K562 (cell line): ENCODE data around the gene COG7. TPM values are rescaled to one million over a fixed set of nuclear protein-coding genes. Genes with fewer than 3 reads are reported as not detected.

Experiments
- ATAC-seq: fragments of 200-7000 bp; cut with Tn5 transposase; 3 replicates; pipeline ENCODE4 v1.9.1; 2020; ENCODE audit warnings: moderate library complexity
- BruUV-seq: library from RNA; stranded (reverse); fragments of 400-500 nt; replicated peaks from 2 replicates; lab custom pipeline; 2021; lab: Mats Ljungman, UMichigan
- CTCF ChIA-PET: fragments of 300-600 bp; formaldehyde crosslinking; extraction: SDS; loops from one replicate; lab custom pipeline; 2021; ENCODE audit warnings: low intra/inter-chr PET ratio; lab: Yijun Ruan, JAX
- POLR2A ChIA-PET: fragments of 300-600, 350-650 bp; sonication (Branson Sonifier 250); formaldehyde crosslinking; extraction: SDS; loops from one replicate; lab custom pipeline; 2021; ENCODE audit warnings: antibody characterized with exemption, inconsistent platforms; lab: Yijun Ruan, JAX
- DNase-seq, 4 experiments: peaks; one replicate each; pipeline versions ENCODE4 v3.0.0 to v3.0.0-alpha.2; 2011 to 2018; ENCODE audit warnings: low spot score in 3 of 4, mixed read lengths in 3 of 4; ENCODE audit errors: extremely low read depth in 1 of 4
- FAIRE-seq: peaks from 2 replicates; lab custom pipeline; 2011; peaks lifted over from hg19 to GRCh38; lab: Jason Lieb, UNC
- H2AFZ ChIP-seq: 2 replicates; pipeline ENCODE4 v1.6.0; 2011; ENCODE audit warnings: low read depth, low read length, control low read depth, inconsistent platforms
- H3K27ac ChIP-seq: fragments of 200-600 bp; 3 replicates; pipeline ENCODE4 v1.8.0; 2011; ENCODE audit warnings: low read depth, mild to moderate bottlenecking, control low read depth, inconsistent platforms, low read length, moderate library complexity, mixed read lengths; ENCODE audit errors: extremely low read depth
- H3K27me3 ChIP-seq, 2 experiments: fragments of 300-600 bp in 1 of 2; 2 replicates in 1 of 2; 3 replicates in 1 of 2; pipeline versions ENCODE4 v1.6.0 to v1.8.0; 2011; ENCODE audit warnings: inconsistent platforms in 2 of 2, low read length in 2 of 2, mild to moderate bottlenecking in 1 of 2, mixed read lengths in 1 of 2, moderate library complexity in 1 of 2; ENCODE audit not compliant: control insufficient read depth in 2 of 2, insufficient read depth in 2 of 2
- H3K36me3 ChIP-seq: fragments of 300-600 bp; 3 replicates; pipeline ENCODE4 v1.8.0; 2011; ENCODE audit warnings: mild to moderate bottlenecking, low read length, inconsistent platforms; ENCODE audit not compliant: control insufficient read depth, insufficient read depth
- H3K4me1 ChIP-seq, 2 experiments: fragments of 200-600 bp in 1 of 2; replicated peaks in 1 of 2; 2 replicates in 1 of 2; 3 replicates in 1 of 2; pipeline versions ENCODE4 v1.5.1 to v1.8.0; 2011; ENCODE audit warnings: inconsistent platforms in 2 of 2, low read length in 2 of 2, mild to moderate bottlenecking in 1 of 2, mixed read lengths in 1 of 2, moderate library complexity in 1 of 2; ENCODE audit not compliant: control insufficient read depth in 2 of 2, insufficient read depth in 2 of 2
- H3K4me2 ChIP-seq: 2 replicates; pipeline ENCODE4 v1.6.1; 2011; ENCODE audit warnings: low read length, control low read depth, inconsistent platforms, mixed read lengths; ENCODE audit not compliant: insufficient read depth
- H3K4me3 ChIP-seq: fragments of 200-600 bp; sonication (generic), shearing (Covaris generic); 2 replicates; pipeline ENCODE4 v1.5.1; 2016; ENCODE audit warnings: control low read depth, inconsistent platforms
- H3K79me2 ChIP-seq: fragments of 200-600 bp; 3 replicates; pipeline ENCODE4 v1.8.0; 2011; ENCODE audit warnings: low read length, inconsistent platforms; ENCODE audit not compliant: control insufficient read depth, insufficient read depth
- H3K9ac ChIP-seq, 2 experiments: 2 replicates each; pipeline versions ENCODE4 v1.6.0 to v1.6.1; 2011; ENCODE audit warnings: low read depth in 2 of 2, low read length in 2 of 2, control low read depth in 1 of 2, inconsistent platforms in 1 of 2, mild to moderate bottlenecking in 1 of 2, mixed read lengths in 1 of 2; ENCODE audit not compliant: insufficient read depth in 1 of 2
- H3K9me1 ChIP-seq: one replicate; pipeline ENCODE4 v1.6.0; 2011; ENCODE audit warnings: inconsistent platforms, mild to moderate bottlenecking, low read length, moderate library complexity; ENCODE audit not compliant: control insufficient read depth, insufficient read depth
- H3K9me3 ChIP-seq: replicated peaks from 2 replicates; pipeline ENCODE4 v1.5.1; 2011; ENCODE audit warnings: low read depth, low read length, inconsistent platforms; ENCODE audit not compliant: control insufficient read depth, insufficient read depth
- H4K20me1 ChIP-seq: replicated peaks from 2 replicates; pipeline ENCODE4 v1.6.1; 2011; ENCODE audit warnings: low read length, inconsistent platforms, mixed read lengths; ENCODE audit not compliant: control insufficient read depth, insufficient read depth
- ATF7 ChIP-seq: fragments of 450-650 bp; IDR thresholded peaks from 2 replicates; pipeline ENCODE4 v1.7.1; 2014; ENCODE audit warnings: mild to moderate bottlenecking, moderate library complexity
- COPS2 ChIP-seq: fragments of 450-650 bp; conservative IDR thresholded peaks from 2 replicates; pipeline ENCODE4 v1.6.1; 2016; ENCODE audit warnings: mild to moderate bottlenecking, moderate library complexity
- IRF2 ChIP-seq: sonication (generic); formaldehyde crosslinking; IDR thresholded peaks from 2 replicates; pipeline ENCODE4 v1.8.1; 2022; ENCODE audit warnings: mild to moderate bottlenecking, missing genetic modification reagents
- LARP7 ChIP-seq: fragments of 450-650 bp; IDR thresholded peaks from 2 replicates; pipeline ENCODE4 v1.6.1; 2016
- MCM7 ChIP-seq, 2 experiments: fragments of 450-650 bp; IDR thresholded peaks; 2 replicates each; pipeline ENCODE4 v1.6.1; 2016 to 2018
- MED1 ChIP-seq: sonication (generic); formaldehyde crosslinking; IDR thresholded peaks from 2 replicates; pipeline ENCODE4 v1.8.1; 2023; ENCODE audit warnings: missing genetic modification reagents, borderline replicate concordance
- NCOA1 ChIP-seq: fragments of 450-650 bp; IDR thresholded peaks from 2 replicates; pipeline ENCODE4 v1.6.1; 2016; ENCODE audit warnings: low read depth
- NEUROD1 ChIP-seq: fragments of 150-350 bp; IDR thresholded peaks from 2 replicates; pipeline ENCODE4 v1.6.1; 2014; ENCODE audit warnings: borderline replicate concordance, low read length, low read depth; ENCODE audit not compliant: partially characterized antibody
- PURB ChIP-seq: sonication (generic); formaldehyde crosslinking; IDR thresholded peaks from 2 replicates; pipeline ENCODE4 v1.9.0; 2021; ENCODE audit warnings: low read depth, mild to moderate bottlenecking, missing genetic modification reagents
- SLC30A9 ChIP-seq: fragments of 250-450 bp; sonication (Bioruptor Pico); IDR thresholded peaks from 2 replicates; pipeline ENCODE4 v1.8.0; 2022; ENCODE audit warnings: mild to moderate bottlenecking, moderate library complexity
- TAL1 ChIP-seq: fragments of 450-650 bp; IDR thresholded peaks from 2 replicates; pipeline ENCODE4 v1.6.1; 2016; ENCODE audit warnings: mild to moderate bottlenecking
- U2AF1 ChIP-seq: fragments of 200-400 bp; formaldehyde crosslinking; optimal IDR thresholded peaks from 2 replicates; pipeline ENCODE3; 2017; ENCODE audit warnings: mild to moderate bottlenecking, low read depth, low read length, moderate library complexity
- ZNF699 ChIP-seq: fragments of 250-450 bp; sonication (Bioruptor Pico); IDR thresholded peaks from 2 replicates; pipeline ENCODE4 v1.8.0; 2021; ENCODE audit warnings: mild to moderate bottlenecking, moderate library complexity; ENCODE audit not compliant: insufficient replicate concordance
- ZNF785 ChIP-seq: fragments of 250-450 bp; sonication (Bioruptor Pico); IDR thresholded peaks from 2 replicates; pipeline ENCODE4 v1.4.0; 2020; ENCODE audit warnings: mild to moderate bottlenecking
- WGBS: fragments of 100-300 bp; shearing (Covaris generic); methylation state at CpG from one replicate; pipeline ENCODE4 v1.1.6; 2016; ENCODE audit warnings: low coverage, mixed read lengths; ENCODE audit not compliant: insufficient coverage; ENCODE audit errors: missing lambda C conversion rate; 5-methylcytosine and 5-hydroxymethylcytosine counted together
- in situ Hi-C: fragments of 300-500 bp; cut with MboI; formaldehyde crosslinking; loops from 4 replicates; pipeline ENCODE4 v1.15.0; 2018; ENCODE audit warnings: inconsistent platforms, mixed read lengths
- intact Hi-C: fragments of 100-400 bp; cut with micrococcal nuclease; formaldehyde crosslinking; loops from 2 replicates; pipeline ENCODE4 v1.14.2; 2022
- polyA plus RNA-seq, 8 experiments: library from polyadenylated mRNA; depleted of rRNA in 4 of 8; stranded (reverse) in 5 of 8; unstranded in 3 of 8; fragments of >200 nt; fragmentation: Nextera tagmentation in 2 of 8; fragmentation: Illumina TruSeq in 1 of 8; extraction: Ambion mirVana in 2 of 8; extraction: Trizol in 1 of 8; gene quantifications; 2 replicates each; pipeline versions ENCODE4 v1.2.1 to v1.2.3, GENCODE V29; 2011 to 2014; ENCODE audit warnings: inconsistent platforms in 1 of 8, missing spikeins in 1 of 8
- total RNA-seq, 7 experiments: library from RNA; depleted of rRNA in 6 of 7; stranded (reverse); fragments of >200 nt in 6 of 7; fragmentation: Illumina TruSeq in 2 of 7; extraction: Trizol in 2 of 7; gene quantifications; 2 replicates each; pipeline versions ENCODE4 v1.2.1 to v1.2.3, GENCODE V29; 2011 to 2021; ENCODE audit warnings: low replicate concordance in 1 of 7
- TF ChIP-seq, protein P1 (sequence below): fragments of 450-650 bp; formaldehyde crosslinking; IDR thresholded peaks from 2 replicates; pipeline ENCODE4 v1.4.0; 2022; ENCODE audit warnings: missing genetic modification characterization
- TF ChIP-seq, protein P2 (sequence below): fragments of 450-650 bp; IDR thresholded peaks from 2 replicates; pipeline ENCODE4 v1.6.1; 2017; ENCODE audit warnings: mild to moderate bottlenecking, moderate library complexity

Gene COG7
- total and polyA plus RNA-seq, 9 of the 15 experiments (the other 6 are each of a cell fraction or from before 2014, with no cell fraction given): 3.8 to 17.6 (median 13.4) TPM

- TF ChIP-seq, protein P1, sequence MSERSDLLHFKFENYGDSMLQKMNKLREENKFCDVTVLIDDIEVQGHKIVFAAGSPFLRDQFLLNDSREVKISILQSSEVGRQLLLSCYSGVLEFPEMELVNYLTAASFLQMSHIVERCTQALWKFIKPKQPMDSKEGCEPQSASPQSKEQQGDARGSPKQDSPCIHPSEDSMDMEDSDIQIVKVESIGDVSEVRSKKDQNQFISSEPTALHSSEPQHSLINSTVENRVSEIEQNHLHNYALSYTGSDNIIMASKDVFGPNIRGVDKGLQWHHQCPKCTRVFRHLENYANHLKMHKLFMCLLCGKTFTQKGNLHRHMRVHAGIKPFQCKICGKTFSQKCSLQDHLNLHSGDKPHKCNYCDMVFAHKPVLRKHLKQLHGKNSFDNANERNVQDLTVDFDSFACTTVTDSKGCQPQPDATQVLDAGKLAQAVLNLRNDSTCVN (CRISPR knock-in tag): no peak
Observed at GRCh38 chr16:23433261-23433920, 19.6 kb downstream of the COG7 start (continued).

- H2AFZ ChIP-seq: no peak overlapping the region
- no peak overlapping the region for H3K4me2 ChIP-seq
- no peak overlapping the region for H3K4me3 ChIP-seq
- ChIA-PET CTCF (interaction anchor here (3.4 kb wide), 1 partner anchor 250 kb away, joined by 21 read pairs; the partner anchor contains the start of gene SCNN1G), POLR2A (interaction anchor here (0.6 kb wide), 2 partner anchors 12 to 958 kb away, joined by 3 read pairs; no protein-coding TSS in a partner anchor)
- no peak overlapping the region for H3K27ac ChIP-seq
- ATAC-seq (no peak), FAIRE-seq (no peak), DNase-seq (no peak)
- H3K79me2 ChIP-seq: 0 out of 3 replicates have a peak, but pooled peaks cover 2% of the 10 kb centered on the region
- no TSS peak for BruUV-seq
- peaks cover 46% of the 10 kb centered on the region for H3K36me3 ChIP-seq
- no peaks in the 10 kb centered on the region for H3K9me1 ChIP-seq
- 86% methylated on average over 10 of the region's 10 CpGs for WGBS
- no peak overlapping the region for H3K9ac ChIP-seq
- no peak for TF ChIP-seq ATF7
- no peak for TF ChIP-seq MED1 (CRISPR knock-in tag)
- no peak for TF ChIP-seq MCM7 (IDR thresholded peaks at IDR 0.05)
- TF ChIP-seq NEUROD1: no peak
- no peak for TF ChIP-seq ZNF785 (CRISPR knock-in tag)
- no peak for TF ChIP-seq U2AF1
- no peak for TF ChIP-seq ZNF699 (CRISPR knock-in tag)
- no peak for TF ChIP-seq PURB (CRISPR knock-in tag)
- TF ChIP-seq IRF2 (CRISPR knock-in tag): no peak
- TF ChIP-seq NCOA1: no peak
- TF ChIP-seq, protein P2, sequence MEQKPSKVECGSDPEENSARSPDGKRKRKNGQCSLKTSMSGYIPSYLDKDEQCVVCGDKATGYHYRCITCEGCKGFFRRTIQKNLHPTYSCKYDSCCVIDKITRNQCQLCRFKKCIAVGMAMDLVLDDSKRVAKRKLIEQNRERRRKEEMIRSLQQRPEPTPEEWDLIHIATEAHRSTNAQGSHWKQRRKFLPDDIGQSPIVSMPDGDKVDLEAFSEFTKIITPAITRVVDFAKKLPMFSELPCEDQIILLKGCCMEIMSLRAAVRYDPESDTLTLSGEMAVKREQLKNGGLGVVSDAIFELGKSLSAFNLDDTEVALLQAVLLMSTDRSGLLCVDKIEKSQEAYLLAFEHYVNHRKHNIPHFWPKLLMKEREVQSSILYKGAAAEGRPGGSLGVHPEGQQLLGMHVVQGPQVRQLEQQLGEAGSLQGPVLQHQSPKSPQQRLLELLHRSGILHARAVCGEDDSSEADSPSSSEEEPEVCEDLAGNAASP: no peak
- TF ChIP-seq COPS2: no peak
- no peak for TF ChIP-seq SLC30A9 (CRISPR knock-in tag)
- TF ChIP-seq TAL1: no peak
- TF ChIP-seq LARP7: no peak
- in situ Hi-C loops: loop anchor here (10.0 kb wide), 1 partner anchor 248 kb away; the partner anchor contains the start of gene SCNN1G
- H4K20me1 ChIP-seq: 0 out of 2 replicates have a peak, but pooled peaks cover 5% of the 10 kb centered on the region
- H3K9me3 ChIP-seq: no peaks in the 10 kb centered on the region
- no peaks in the 10 kb centered on the region for H3K27me3 ChIP-seq
- intact Hi-C loops: loop anchor here (10.0 kb wide), 1 partner anchor 122 kb away; the partner anchor contains the start of genes EARS2 and UBFD1
- H3K4me1 ChIP-seq: peaks cover 5 to 16% of the 10 kb centered on the region in 2 experiments; a peak in 4 of 5 replicates
Observed at GRCh38 chr16:23432176-23433128, 20.5 kb downstream of the COG7 start.
